ENCODE measurements around the gene DIO2. TPM values are rescaled to one million over a fixed set of nuclear protein-coding genes. Genes with fewer than 3 reads are reported as not detected.

Gene DIO2
- total RNA-seq, 1 donor from 2014 or later: 0.09 TPM

DNA sequence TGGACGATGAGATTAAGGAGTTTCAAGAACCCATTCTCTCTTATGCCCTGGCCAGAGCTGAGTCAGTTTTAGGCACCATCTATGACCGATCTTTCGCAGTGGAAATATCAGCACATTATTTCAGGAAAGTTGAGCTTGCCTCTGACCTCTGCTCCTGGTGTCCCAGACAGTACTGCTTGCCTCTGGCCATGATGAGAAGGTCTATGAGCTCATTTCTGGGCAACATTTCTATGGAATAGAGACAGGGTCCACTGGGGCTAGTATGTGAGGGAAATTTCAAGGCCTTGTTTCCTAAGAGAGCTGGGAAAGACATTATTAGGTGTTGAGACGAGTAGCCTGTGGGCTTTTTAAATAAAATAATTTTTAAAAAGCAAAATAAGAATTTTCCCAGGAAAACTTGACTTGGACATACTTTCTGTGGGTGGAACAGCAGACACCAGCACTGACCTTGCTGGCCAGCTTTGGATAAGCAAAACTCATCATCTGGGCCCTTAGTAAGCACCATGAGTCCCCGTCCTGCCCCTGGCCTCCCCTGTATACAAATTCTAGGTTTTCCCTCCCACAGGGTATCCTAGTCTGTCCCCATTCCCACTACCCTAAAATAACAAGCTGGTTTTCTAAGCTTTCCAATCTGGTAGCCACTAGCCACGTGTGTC is 43.4 kb downstream of the DIO2 start:
- no peaks in the 10 kb centered on the region for H3K4me1 Mint-ChIP-seq
- H3K27me3 Mint-ChIP-seq (ENCODE audit: low read depth): no peaks in the 10 kb centered on the region
- H3K36me3 Mint-ChIP-seq (ENCODE audit: low read depth): no peaks in the 10 kb centered on the region
- H3K27ac Mint-ChIP-seq (ENCODE audit: unreplicated experiment): no peak overlapping the region
- no peak for DNase-seq (ENCODE audit: low read depth, low spot score)
- TF ChIP-seq, protein P1, sequence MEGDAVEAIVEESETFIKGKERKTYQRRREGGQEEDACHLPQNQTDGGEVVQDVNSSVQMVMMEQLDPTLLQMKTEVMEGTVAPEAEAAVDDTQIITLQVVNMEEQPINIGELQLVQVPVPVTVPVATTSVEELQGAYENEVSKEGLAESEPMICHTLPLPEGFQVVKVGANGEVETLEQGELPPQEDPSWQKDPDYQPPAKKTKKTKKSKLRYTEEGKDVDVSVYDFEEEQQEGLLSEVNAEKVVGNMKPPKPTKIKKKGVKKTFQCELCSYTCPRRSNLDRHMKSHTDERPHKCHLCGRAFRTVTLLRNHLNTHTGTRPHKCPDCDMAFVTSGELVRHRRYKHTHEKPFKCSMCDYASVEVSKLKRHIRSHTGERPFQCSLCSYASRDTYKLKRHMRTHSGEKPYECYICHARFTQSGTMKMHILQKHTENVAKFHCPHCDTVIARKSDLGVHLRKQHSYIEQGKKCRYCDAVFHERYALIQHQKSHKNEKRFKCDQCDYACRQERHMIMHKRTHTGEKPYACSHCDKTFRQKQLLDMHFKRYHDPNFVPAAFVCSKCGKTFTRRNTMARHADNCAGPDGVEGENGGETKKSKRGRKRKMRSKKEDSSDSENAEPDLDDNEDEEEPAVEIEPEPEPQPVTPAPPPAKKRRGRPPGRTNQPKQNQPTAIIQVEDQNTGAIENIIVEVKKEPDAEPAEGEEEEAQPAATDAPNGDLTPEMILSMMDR (conservative IDR thresholded peaks at IDR 0.05): no peak
- H3K4me3 Mint-ChIP-seq: no peak overlapping the region
- no peaks in the 10 kb centered on the region for H3K9me3 Mint-ChIP-seq

DNA sequence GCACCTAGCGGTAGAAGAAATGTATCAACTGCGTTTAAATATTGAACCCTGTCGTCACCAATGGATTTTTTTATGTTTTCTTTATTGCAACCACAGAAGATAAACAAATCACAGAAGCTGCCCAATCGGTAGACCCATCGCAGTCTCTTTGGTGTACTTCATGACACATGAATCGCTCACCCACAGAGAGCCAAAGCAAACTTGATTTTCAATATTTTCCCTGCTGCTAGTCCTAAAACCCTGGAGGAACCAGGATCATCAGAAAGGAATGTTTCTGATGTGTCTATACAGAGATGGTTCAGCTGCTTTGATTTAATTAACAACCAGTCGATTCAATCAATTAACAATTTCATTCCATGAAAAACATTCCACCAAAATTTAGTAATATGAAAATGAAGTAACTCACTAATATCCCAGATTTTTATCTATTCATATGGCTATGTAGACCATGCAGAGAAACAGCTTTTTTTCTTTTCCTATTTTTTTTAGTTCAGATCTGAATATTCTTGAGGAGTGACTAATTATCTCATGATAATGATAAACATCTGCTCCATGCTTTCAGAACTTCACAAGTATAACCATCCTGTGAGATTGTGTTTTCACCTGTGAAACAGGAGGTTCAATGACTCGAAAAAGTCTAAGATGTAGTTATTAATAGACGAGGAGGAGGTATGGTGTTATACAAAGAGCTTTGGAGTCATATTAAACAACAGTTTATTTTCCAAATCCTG is 46.1 kb downstream of the DIO2 start:
- no peaks in the 10 kb centered on the region for H3K27me3 Mint-ChIP-seq (ENCODE audit: low read depth)

DNA sequence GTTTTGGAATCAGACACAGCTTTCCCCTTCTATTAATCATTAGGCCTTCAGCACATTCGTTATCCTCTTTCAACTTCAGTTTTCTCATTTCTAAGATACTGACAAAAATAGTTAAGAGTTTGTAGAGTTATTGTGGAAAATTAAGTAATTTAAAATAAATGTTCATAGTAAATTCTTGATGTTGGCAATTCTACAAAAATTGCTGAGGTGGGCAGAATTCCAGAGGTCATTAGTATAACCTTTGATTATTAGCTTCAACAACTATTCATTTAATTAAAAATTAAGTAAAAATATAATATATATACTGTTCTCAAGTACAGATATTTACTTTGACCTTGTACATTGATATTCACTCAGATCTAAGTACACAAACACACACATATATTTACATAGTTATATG is 58.5 kb downstream of the DIO2 start:
- Mint-ChIP-seq H3K27ac (ENCODE audit: unreplicated experiment) (no peak overlapping the region), H3K36me3 (ENCODE audit: low read depth) (no peaks in the 10 kb centered on the region), H3K27me3 (ENCODE audit: low read depth) (no peaks in the 10 kb centered on the region), H3K9me3 (no peaks in the 10 kb centered on the region), H3K4me1 (no peaks in the 10 kb centered on the region), H3K4me3 (no peak overlapping the region)
- TF ChIP-seq, protein P1 (conservative IDR thresholded peaks at IDR 0.05): no peak
- DNase-seq (ENCODE audit: low read depth, low spot score): no peak

More for the DNA sequence above, 46.1 kb downstream of the DIO2 start:
- Mint-ChIP-seq H3K36me3 (ENCODE audit: low read depth) (no peaks in the 10 kb centered on the region), H3K4me1 (no peaks in the 10 kb centered on the region), H3K4me3 (no peak overlapping the region), H3K9me3 (no peaks in the 10 kb centered on the region), H3K27ac (ENCODE audit: unreplicated experiment) (no peak overlapping the region)
- no peak for DNase-seq (ENCODE audit: low read depth, low spot score)
- TF ChIP-seq, protein P1 (conservative IDR thresholded peaks at IDR 0.05): no peak

DNA sequence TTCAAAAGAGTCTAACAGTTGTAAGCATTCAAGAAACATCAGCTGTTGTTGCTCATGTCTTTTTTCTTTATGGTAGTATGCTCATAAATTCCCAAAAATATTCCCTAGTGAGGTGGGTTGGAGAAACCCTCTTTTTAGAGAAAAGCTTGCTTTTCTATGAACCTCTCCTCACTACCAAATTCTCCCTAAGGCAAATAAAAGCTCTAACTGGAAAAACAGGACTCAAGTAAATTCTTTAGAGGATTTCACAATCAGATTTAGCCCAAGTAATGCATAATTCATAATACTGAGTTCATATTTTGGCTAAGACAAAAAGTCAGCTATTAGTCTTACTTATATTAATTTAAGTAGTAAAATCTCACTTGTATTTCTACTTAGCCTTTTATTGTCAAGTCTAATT is 59.1 kb downstream of the DIO2 start:
- H3K27ac Mint-ChIP-seq (ENCODE audit: unreplicated experiment): no peak overlapping the region
- TF ChIP-seq, protein P1 (conservative IDR thresholded peaks at IDR 0.05): no peak

DNA sequence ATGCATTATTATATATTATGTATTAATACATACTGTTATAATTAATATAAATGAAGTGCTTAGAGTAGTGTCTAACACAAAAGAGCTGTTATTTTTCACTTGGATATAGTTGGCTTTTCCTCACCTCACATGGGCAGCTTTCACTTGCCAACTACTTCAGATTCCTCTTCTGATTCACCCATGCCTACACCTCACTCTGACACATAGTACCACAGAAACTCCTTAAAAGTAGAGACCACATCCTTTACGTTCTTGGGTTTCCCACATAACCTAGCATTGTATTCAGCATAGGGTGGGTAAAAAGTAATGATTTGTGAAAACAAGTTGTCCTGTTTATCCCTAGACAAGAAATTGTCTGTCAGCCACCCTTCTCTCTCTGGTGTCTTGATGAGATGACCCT is 61.0 kb downstream of the DIO2 start:
- Mint-ChIP-seq H3K9me3 (peaks cover 2% of the 10 kb centered on the region), H3K4me3 (no peak overlapping the region), H3K27me3 (ENCODE audit: low read depth) (no peaks in the 10 kb centered on the region), H3K27ac (ENCODE audit: unreplicated experiment) (no peak overlapping the region), H3K36me3 (ENCODE audit: low read depth) (no peaks in the 10 kb centered on the region), H3K4me1 (no peaks in the 10 kb centered on the region)
- TF ChIP-seq, protein P1 (conservative IDR thresholded peaks at IDR 0.05): no peak
- DNase-seq (ENCODE audit: low read depth, low spot score): no peak

More for the DNA sequence above, 59.1 kb downstream of the DIO2 start:
- Mint-ChIP-seq H3K4me1 (no peaks in the 10 kb centered on the region), H3K27me3 (ENCODE audit: low read depth) (no peaks in the 10 kb centered on the region), H3K9me3 (no peaks in the 10 kb centered on the region), H3K4me3 (no peak overlapping the region), H3K36me3 (ENCODE audit: low read depth) (no peaks in the 10 kb centered on the region)
- DNase-seq (ENCODE audit: low read depth, low spot score): no peak
